H1 (cell line): Measurements from ENCODE around the gene FRK. TPM values are rescaled to one million over a fixed set of nuclear protein-coding genes. Genes with fewer than 3 reads are reported as not detected.

Experiments
- CTCF ChIA-PET: fragments of 300-600 bp; sonication (Branson Sonifier 250); formaldehyde crosslinking; loops from one replicate; lab custom pipeline; 2021; ENCODE audit not compliant: partially characterized antibody; lab: Charles Lee
- POLR2A ChIA-PET: fragments of 300-600 bp; sonication (Branson Sonifier 250); formaldehyde crosslinking; loops from one replicate; lab custom pipeline; 2021; ENCODE audit warnings: inconsistent platforms; ENCODE audit not compliant: partially characterized antibody; lab: Charles Lee
- DNase-seq, 2 experiments: peaks; one replicate each; pipeline versions ENCODE4 v3.0.0 to v3.0.0-alpha.2; 2010 to 2022; ENCODE audit warnings: low spot score in 2 of 2, low read depth in 1 of 2, mixed read lengths in 1 of 2
- FAIRE-seq: peaks from 2 replicates; lab custom pipeline; 2011; peaks lifted over from hg19 to GRCh38; lab: Jason Lieb, UNC
- H2AFZ ChIP-seq: 2 replicates; pipeline ENCODE4 v1.8.1; 2012; ENCODE audit warnings: low read length, inconsistent platforms
- H2AK5ac ChIP-seq: 2 replicates; pipeline ENCODE4 v1.6.1; 2013; ENCODE audit warnings: low read depth, low read length
- H2BK120ac ChIP-seq: replicated peaks from 2 replicates; pipeline ENCODE3; 2013; ENCODE audit warnings: low read depth, low read length, inconsistent platforms
- H2BK12ac ChIP-seq: 2 replicates; pipeline ENCODE4 v1.6.1; 2013; ENCODE audit warnings: low read depth, low read length
- H2BK15ac ChIP-seq: 2 replicates; pipeline ENCODE4 v1.6.1; 2013; ENCODE audit warnings: low read length
- H2BK20ac ChIP-seq: 2 replicates; pipeline ENCODE4 v1.6.1; 2013; ENCODE audit warnings: low read length
- H2BK5ac ChIP-seq: 2 replicates; pipeline ENCODE4 v1.6.1; 2013; ENCODE audit warnings: low read depth, low read length
- H3K14ac ChIP-seq: 2 replicates; pipeline ENCODE4 v1.6.1; 2013; ENCODE audit warnings: inconsistent platforms; ENCODE audit not compliant: insufficient read length
- H3K18ac ChIP-seq: 2 replicates; pipeline ENCODE4 v1.6.1; 2013; ENCODE audit warnings: low read length; ENCODE audit errors: extremely low read depth
- H3K23ac ChIP-seq: 2 replicates; pipeline ENCODE4 v1.6.1; 2013; ENCODE audit warnings: inconsistent platforms; ENCODE audit not compliant: insufficient read length
- H3K23me2 ChIP-seq: 2 replicates; pipeline ENCODE4 v1.6.1; 2013; ENCODE audit warnings: low read depth, low read length
- H3K27ac ChIP-seq: 2 replicates; pipeline ENCODE4 v1.6.1; 2011; ENCODE audit warnings: low read depth, low read length, inconsistent platforms
- H3K27me3 ChIP-seq, 4 experiments: replicated peaks in 1 of 4; 1 replicate in 1 of 4; 2 replicates in 3 of 4; pipeline versions ENCODE4 v1.6.1 to v1.8.1; 2011 to 2013; ENCODE audit warnings: low read length in 3 of 4, mild to moderate bottlenecking in 3 of 4, inconsistent platforms in 2 of 4, mixed read lengths in 2 of 4, moderate library complexity in 1 of 4; ENCODE audit not compliant: control insufficient read depth in 3 of 4, insufficient read depth in 3 of 4; ENCODE audit errors: extremely low read depth in 1 of 4
- H3K36me3 ChIP-seq, 4 experiments: 2 replicates each; pipeline versions ENCODE4 v1.6.1 to v1.8.1; 2011 to 2013; ENCODE audit warnings: mild to moderate bottlenecking in 4 of 4, low read length in 3 of 4, moderate library complexity in 2 of 4, control low read depth in 1 of 4, inconsistent platforms in 1 of 4; ENCODE audit not compliant: insufficient read depth in 4 of 4, control insufficient read depth in 2 of 4
- H3K4ac ChIP-seq: replicated peaks from 2 replicates; pipeline ENCODE3; 2013; ENCODE audit warnings: low read length, low read depth, mixed read lengths, inconsistent platforms; ENCODE audit not compliant: insufficient read length
- H3K4me1 ChIP-seq, 4 experiments: replicated peaks in 1 of 4; 1 replicate in 1 of 4; 2 replicates in 3 of 4; pipeline versions ENCODE4 v1.6.1 to v1.8.1; 2011 to 2013; ENCODE audit warnings: low read length in 3 of 4, inconsistent platforms in 2 of 4, mixed read lengths in 1 of 4; ENCODE audit not compliant: insufficient read depth in 4 of 4, control insufficient read depth in 3 of 4
- H3K4me2 ChIP-seq, 2 experiments: 2 replicates each; pipeline versions ENCODE4 v1.6.1 to v1.8.1; 2011 to 2013; ENCODE audit warnings: low read depth in 2 of 2, low read length in 2 of 2, control low read depth in 1 of 2, inconsistent platforms in 1 of 2, mild to moderate bottlenecking in 1 of 2; ENCODE audit not compliant: insufficient read depth in 1 of 2
- H3K4me3 ChIP-seq, 4 experiments: fragments of 200-600, 300-600 bp in 1 of 4; sonication (generic), shearing (Covaris generic), sonication (Bioruptor Twin) in 1 of 4; 2 replicates each; pipeline versions ENCODE4 v1.5.1 to v1.8.1; 2011 to 2016; ENCODE audit warnings: low read length in 4 of 4, low read depth in 3 of 4, control low read depth in 2 of 4, inconsistent platforms in 2 of 4, mild to moderate bottlenecking in 2 of 4, mixed read lengths in 1 of 4, moderate library complexity in 1 of 4; ENCODE audit not compliant: insufficient read depth in 2 of 4; ENCODE audit errors: extremely low read depth in 1 of 4
- H3K56ac ChIP-seq: replicated peaks from 2 replicates; pipeline ENCODE3; 2013; ENCODE audit warnings: low read depth, mild to moderate bottlenecking, mixed read lengths, low read length, inconsistent platforms; ENCODE audit not compliant: insufficient read length
- H3K79me1 ChIP-seq: 2 replicates; pipeline ENCODE4 v1.6.1; 2013; ENCODE audit warnings: low read depth, low read length, control low read depth
- H3K79me2 ChIP-seq, 2 experiments: 2 replicates each; pipeline versions ENCODE4 v1.6.1 to v1.8.1; 2012 to 2013; ENCODE audit warnings: low read length in 2 of 2, mild to moderate bottlenecking in 2 of 2, inconsistent platforms in 1 of 2; ENCODE audit not compliant: insufficient read depth in 2 of 2, control insufficient read depth in 1 of 2
- H3K9ac ChIP-seq, 4 experiments: replicated peaks in 1 of 4; 1 replicate in 1 of 4; 2 replicates in 3 of 4; pipeline versions ENCODE4 v1.6.1 to v1.8.1; 2011 to 2013; ENCODE audit warnings: low read depth in 3 of 4, low read length in 3 of 4, control low read depth in 2 of 4, mild to moderate bottlenecking in 2 of 4, moderate library complexity in 2 of 4, inconsistent platforms in 1 of 4; ENCODE audit errors: extremely low read depth in 1 of 4
- H3K9me3 ChIP-seq, 2 experiments: 2 replicates each; pipeline versions ENCODE4 v1.6.1 to v1.8.1; 2012 to 2013; ENCODE audit warnings: mild to moderate bottlenecking in 2 of 2, moderate library complexity in 2 of 2, control low read depth in 1 of 2, inconsistent platforms in 1 of 2, low read depth in 1 of 2, low read length in 1 of 2, mixed read lengths in 1 of 2; ENCODE audit not compliant: insufficient read depth in 2 of 2
- H4K20me1 ChIP-seq, 2 experiments: replicated peaks in 1 of 2; 2 replicates each; pipeline versions ENCODE3 to v1.8.1; 2011 to 2013; ENCODE audit warnings: inconsistent platforms in 2 of 2, low read length in 2 of 2, mild to moderate bottlenecking in 1 of 2; ENCODE audit not compliant: insufficient read depth in 2 of 2, control insufficient read depth in 1 of 2
- H4K5ac ChIP-seq: 2 replicates; pipeline ENCODE4 v1.6.1; 2013; ENCODE audit warnings: low read length, low read depth, mixed read lengths, inconsistent platforms; ENCODE audit not compliant: insufficient read length
- H4K8ac ChIP-seq: 2 replicates; pipeline ENCODE4 v1.8.0; 2013; ENCODE audit warnings: mild to moderate bottlenecking, moderate library complexity, low read length, inconsistent platforms; ENCODE audit not compliant: insufficient read depth; ENCODE audit errors: extremely low read depth
- H4K91ac ChIP-seq: replicated peaks from 2 replicates; pipeline ENCODE3; 2013; ENCODE audit warnings: low read length, mixed read lengths, inconsistent platforms; ENCODE audit not compliant: insufficient read length
- MAFK ChIP-seq: IDR thresholded peaks from 2 replicates; pipeline ENCODE4 v1.6.1; 2012; ENCODE audit warnings: low read depth, mild to moderate bottlenecking, improper control_type of control experiment, low read length
- SP1 ChIP-seq: IDR thresholded peaks from 2 replicates; pipeline ENCODE4 v1.6.1; 2011; ENCODE audit warnings: low read depth, low read length
- WGBS, 2 experiments: shearing (Covaris generic) in 1 of 2; methylation state at CpG; one replicate each; pipeline versions ENCODE4 v1.1.6 to v1.1.7; 2013 to 2015; ENCODE audit warnings: low lambda C conversion rate in 2 of 2, mixed read lengths in 2 of 2, inconsistent platforms in 1 of 2, low coverage in 1 of 2, missing lambda C conversion rate in 1 of 2; ENCODE audit not compliant: insufficient replicate concordance in 2 of 2, insufficient coverage in 1 of 2, insufficient read length in 1 of 2; ENCODE audit errors: extremely low coverage in 1 of 2, missing lambda C conversion rate in 1 of 2; 5-methylcytosine and 5-hydroxymethylcytosine counted together
- polyA plus RNA-seq, 7 experiments: library from polyadenylated mRNA; depleted of rRNA in 3 of 7; stranded (reverse) in 5 of 7; unstranded in 2 of 7; fragments of >200 nt in 5 of 7; fragments of 200-250 nt in 2 of 7; gene quantifications; 1 replicate in 5 of 7; 2 replicates in 1 of 7; 4 replicates in 1 of 7; pipeline versions ENCODE4 v1.2.1 to v1.2.3, GENCODE V29; 2011 to 2013; ENCODE audit warnings: missing spikeins in 2 of 7, mixed read lengths in 2 of 7
- total RNA-seq: library from RNA; stranded (reverse); fragmentation: NEBNext Ultra II Directional; extraction: Animal tissue kit (Norgen Biotek cat#: 25700); gene quantifications from 2 replicates; pipeline ENCODE4 v1.2.1, GENCODE V29; 2021

FRK gene
- total and polyA plus RNA-seq, 2 of the 8 experiments (the other 6 are each of a cell fraction or from before 2014, with no cell fraction given) = 0.11 to 0.24 TPM

GRCh38 chr6:116055513-116055912, 5.2 kb downstream of the FRK start:
- Histone ChIP-seq H3K79me1 (no peaks in the 10 kb centered on the region), H3K14ac (no peak overlapping the region), H3K23ac (no peak overlapping the region), H4K20me1 (no peaks in the 10 kb centered on the region), H3K27ac (no peak overlapping the region), H3K4me2 (no peak overlapping the region), H2BK12ac (no peak overlapping the region), H2AFZ (no peak overlapping the region), H2BK120ac (no peak overlapping the region), H3K36me3 (no peaks in the 10 kb centered on the region), H3K18ac (no peak overlapping the region), H2BK15ac (no peak overlapping the region), H2AK5ac (no peak overlapping the region), H3K23me2 (no peaks in the 10 kb centered on the region; the same call in 1 of the 2 replicates), H3K9ac (no peak overlapping the region), H4K5ac (no peak overlapping the region), H3K56ac (no peak overlapping the region), H2BK5ac (no peak overlapping the region), H3K4ac (no peak overlapping the region), H3K9me3 (no peaks in the 10 kb centered on the region), H4K8ac (no peak overlapping the region), H2BK20ac (no peak overlapping the region), H3K79me2 (no peaks in the 10 kb centered on the region), H3K4me3 (no peak overlapping the region), H3K4me1 (no peaks in the 10 kb centered on the region), H4K91ac (no peak overlapping the region), H3K27me3 (no peaks in the 10 kb centered on the region)
- TF ChIP-seq SP1 (no peak), MAFK (0 out of 2 replicates have a peak, but pooled peaks have one; percentile 10)
- DNase-seq (no peak), FAIRE-seq (no peak)
- ChIA-PET POLR2A (no interaction called here), CTCF (interaction anchor here (1.0 to 1.4 kb wide), 3 partner anchors 11 to 46 kb away, joined by 3 to 4 read pairs (median 3); no protein-coding TSS in a partner anchor)
- 83% methylated on average over 1 of the region's 1 CpG; no CpG with 5 or more reads in 1 of the 2 experiments for WGBS, 2 experiments
